Right kidney (tissue), 9 donors: ENCODE measurements around the gene SLC27A3.

Source experiments
- DNase-seq: peaks from one replicate; pipeline ENCODE4 v3.0.0-alpha.2; 2016
- long read RNA-seq, 8 donors: transcript quantifications; one replicate each; lab custom pipeline, GENCODE V29; 2026

The SLC27A3 gene
- long read RNA-seq, donor 1, full-length matches to known transcripts: 6 of 6 reads
- long read RNA-seq, donor 1, partial matches to known transcripts: 0 of 6 reads
- long read RNA-seq, donor 1, other reads (novel, unspliced or antisense): 0 of 6 reads
- long read RNA-seq, donor 2, transcript SLC27A3-201 (10 exons, 3,351 nt): major isoform, 5 of 10 reads
- long read RNA-seq, donor 2, partial matches to known transcripts: 5 of 10 reads
- long read RNA-seq, donor 2, other reads (novel, unspliced or antisense): 0 of 10 reads
- long read RNA-seq, donor 3, partial matches to known transcripts: 0 of 6 reads
- long read RNA-seq, donor 3, other reads (novel, unspliced or antisense): 0 of 6 reads
- long read RNA-seq, donor 4, full-length matches to known transcripts: 6 of 6 reads
- long read RNA-seq, donor 4, partial matches to known transcripts: 0 of 6 reads
- long read RNA-seq, donor 4, other reads (novel, unspliced or antisense): 0 of 6 reads
- long read RNA-seq, donor 5, full-length matches to known transcripts: 12 of 12 reads
- long read RNA-seq, donor 5, partial matches to known transcripts: 0 of 12 reads
- long read RNA-seq, donor 5, other reads (novel, unspliced or antisense): 0 of 12 reads
- long read RNA-seq, donor 6, full-length matches to known transcripts: 10 of 10 reads
- long read RNA-seq, donor 6, partial matches to known transcripts: 0 of 10 reads
- long read RNA-seq, donor 6, other reads (novel, unspliced or antisense): 0 of 10 reads
- long read RNA-seq, donor 7, partial matches to known transcripts: 0 of 7 reads
- long read RNA-seq, donor 7, other reads (novel, unspliced or antisense): 0 of 7 reads
- long read RNA-seq, donor 8, transcript SLC27A3-201 (10 exons, 3,351 nt): major isoform, 6 of 7 reads
- long read RNA-seq, donor 8, partial matches to known transcripts: 0 of 7 reads
- long read RNA-seq, donor 8, other reads (novel, unspliced or antisense): 0 of 7 reads

GRCh38 chr1:153774780-153775457 is at the start of gene SLC27A3:
Gene SLC27A3 (plus strand): TSS chr1:153775407. CDS start chr1:153775498, 91 bp downstream.
- no peak for DNase-seq

GRCh38 chr1:153727463-153728304 is 47.5 kb upstream of the SLC27A3 start, which contains the start of gene INTS3:
Gene INTS3 (plus strand): TSS chr1:153728050. CDS start chr1:153728635, 585 bp downstream.
- DNase-seq: peak; percentile 96

- DNase-seq: peak; percentile 77
Measured at GRCh38 chr1:153728305-153729066, 46.7 kb upstream of the SLC27A3 start.

GRCh38 chr1:153730468-153730988 is 44.7 kb upstream of the SLC27A3 start:
- no peak for DNase-seq

GRCh38 chr1:153733970-153734369 is 41.2 kb upstream of the SLC27A3 start:
- DNase-seq: no peak

GRCh38 chr1:153734396-153735089 is 40.7 kb upstream of the SLC27A3 start:
- no peak for DNase-seq

GRCh38 chr1:153735090-153735420 is 40.2 kb upstream of the SLC27A3 start:
- no peak for DNase-seq

GRCh38 chr1:153741986-153742385 is 33.2 kb upstream of the SLC27A3 start:
- peak; percentile 49 for DNase-seq

GRCh38 chr1:153742411-153743142 is 32.6 kb upstream of the SLC27A3 start:
- DNase-seq: peak; percentile 40

- DNase-seq: no peak
Measured at GRCh38 chr1:153745417-153745816, 29.8 kb upstream of the SLC27A3 start.

- no peak for DNase-seq
Measured at GRCh38 chr1:153746174-153746573, 29.0 kb upstream of the SLC27A3 start.

- no peak for DNase-seq
Measured at GRCh38 chr1:153748903-153749302, 26.3 kb upstream of the SLC27A3 start.

- peak; percentile 60 for DNase-seq
Measured at GRCh38 chr1:153749408-153750005, 25.7 kb upstream of the SLC27A3 start.

GRCh38 chr1:153750026-153750995 is 24.9 kb upstream of the SLC27A3 start:
- DNase-seq: no peak

- DNase-seq: no peak
Measured at GRCh38 chr1:153752072-153752471, 23.1 kb upstream of the SLC27A3 start.

- no peak for DNase-seq
Measured at GRCh38 chr1:153752571-153753195, 22.5 kb upstream of the SLC27A3 start.

GRCh38 chr1:153754266-153754665 is 20.9 kb upstream of the SLC27A3 start:
- no peak for DNase-seq
